Measurements from ENCODE around the gene RASGRF1.

DNA sequence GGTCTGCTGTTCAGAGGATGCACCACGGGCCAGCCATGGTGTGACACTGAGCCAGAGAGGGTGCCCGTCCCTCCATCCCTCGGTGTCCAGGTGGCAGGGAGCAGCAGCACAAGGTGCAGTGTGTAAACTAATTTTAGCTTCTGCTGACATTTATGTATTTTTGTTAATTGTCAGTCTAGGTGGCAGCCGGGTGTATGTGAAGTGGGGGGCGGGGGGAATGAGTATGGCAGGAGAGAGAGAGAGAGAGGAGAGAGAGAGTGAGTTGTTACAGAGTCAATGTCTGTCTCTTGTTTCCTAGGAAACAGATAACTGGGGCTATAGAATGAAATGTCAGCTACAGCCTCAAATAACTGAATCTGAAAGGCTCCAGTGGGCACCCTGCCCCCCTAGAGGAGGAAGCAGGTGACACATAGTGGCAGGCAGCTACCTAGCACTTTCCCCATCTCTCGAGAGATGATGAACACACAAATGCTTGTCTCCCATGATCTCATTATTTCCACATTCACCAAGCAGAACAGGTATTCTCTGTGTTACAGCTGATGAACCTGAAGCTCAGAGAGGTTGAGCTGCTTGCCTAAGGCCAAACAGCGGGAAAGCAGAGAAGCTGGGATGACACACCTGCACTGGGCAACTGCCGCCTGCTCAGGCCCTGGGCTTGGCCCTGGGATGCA, 24.7 kb downstream of the RASGRF1 start:
- TF ChIP-seq, protein P1, sequence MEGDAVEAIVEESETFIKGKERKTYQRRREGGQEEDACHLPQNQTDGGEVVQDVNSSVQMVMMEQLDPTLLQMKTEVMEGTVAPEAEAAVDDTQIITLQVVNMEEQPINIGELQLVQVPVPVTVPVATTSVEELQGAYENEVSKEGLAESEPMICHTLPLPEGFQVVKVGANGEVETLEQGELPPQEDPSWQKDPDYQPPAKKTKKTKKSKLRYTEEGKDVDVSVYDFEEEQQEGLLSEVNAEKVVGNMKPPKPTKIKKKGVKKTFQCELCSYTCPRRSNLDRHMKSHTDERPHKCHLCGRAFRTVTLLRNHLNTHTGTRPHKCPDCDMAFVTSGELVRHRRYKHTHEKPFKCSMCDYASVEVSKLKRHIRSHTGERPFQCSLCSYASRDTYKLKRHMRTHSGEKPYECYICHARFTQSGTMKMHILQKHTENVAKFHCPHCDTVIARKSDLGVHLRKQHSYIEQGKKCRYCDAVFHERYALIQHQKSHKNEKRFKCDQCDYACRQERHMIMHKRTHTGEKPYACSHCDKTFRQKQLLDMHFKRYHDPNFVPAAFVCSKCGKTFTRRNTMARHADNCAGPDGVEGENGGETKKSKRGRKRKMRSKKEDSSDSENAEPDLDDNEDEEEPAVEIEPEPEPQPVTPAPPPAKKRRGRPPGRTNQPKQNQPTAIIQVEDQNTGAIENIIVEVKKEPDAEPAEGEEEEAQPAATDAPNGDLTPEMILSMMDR (IDR thresholded peaks at IDR 0.05), result no peak
- no peak for TF ChIP-seq POLR2A (IDR thresholded peaks at IDR 0.05)

Measured in prostate gland (tissue), 2 donors.